Fibroblast of lung (primary cell): ENCODE data around the gene DPP4.

Experiments
- CTCF ChIP-seq, 2 donors: IDR thresholded peaks in 1 of 2; conservative IDR thresholded peaks in 1 of 2; 1 replicate in 1 of 2; 2 replicates in 1 of 2; pipeline ENCODE4 v1.5.1; 2011 to 2012; ENCODE audit warnings: low read length in 2 of 2, control low read depth in 1 of 2, inconsistent platforms in 1 of 2, low read depth in 1 of 2, mild to moderate bottlenecking in 1 of 2
- EZH2 ChIP-seq: IDR thresholded peaks from 2 replicates; pipeline ENCODE4 v1.5.1; 2012; ENCODE audit warnings: low read length, control low read depth, mild to moderate bottlenecking; ENCODE audit errors: missing control alignments

- TF ChIP-seq CTCF (conservative IDR thresholded peaks at IDR 0.05 in 1 of 2, IDR thresholded peaks at IDR 0.05 in 1 of 2; ENCODE audit: low read depth in 1 of 2, low read length in 2 of 2) (no peak), EZH2 (no peak)
Measured at GRCh38 chr2:162063899-162064298, 10.1 kb downstream of the DPP4 start.
